HepG2 (cell line): ENCODE results near the gene DDIAS. TPM values are rescaled to one million over a fixed set of nuclear protein-coding genes. Genes with fewer than 3 reads are reported as not detected.
A peak's percentile ranks its signal among the peaks of the same experiment; 100 is the strongest.

Experiments
- ATAC-seq: fragments of 200-7000 bp; cut with Tn5 transposase; 3 replicates; pipeline ENCODE4 v1.9.1; 2020; ENCODE audit warnings: mild to moderate bottlenecking, moderate library complexity
- BruUV-seq: library from RNA; stranded (reverse); fragments of 400-500 nt; replicated peaks from 2 replicates; lab custom pipeline; 2021; lab: Mats Ljungman, UMichigan
- CTCF ChIA-PET: fragments of 300-600 bp; formaldehyde crosslinking; extraction: SDS; loops from one replicate; lab custom pipeline; 2021; ENCODE audit warnings: low total read pairs, inconsistent platforms, low intra/inter-chr PET ratio; lab: Yijun Ruan, JAX
- POLR2A ChIA-PET: fragments of 350-600 bp; sonication (Branson Sonifier 250); formaldehyde crosslinking; loops from one replicate; lab custom pipeline; 2020; ENCODE audit warnings: antibody characterized with exemption, inconsistent platforms; lab: Yijun Ruan, JAX
- DNase-seq: peaks from one replicate; pipeline ENCODE4 v3.0.0-alpha.2; 2015; ENCODE audit warnings: low spot score
- FAIRE-seq: peaks from 3 replicates; lab custom pipeline; 2011; peaks lifted over from hg19 to GRCh38; lab: Jason Lieb, UNC
- H2AFZ ChIP-seq: one replicate; pipeline ENCODE4 v1.6.1; 2011; ENCODE audit warnings: low read length, inconsistent platforms
- H3K27ac ChIP-seq: fragments of 300-600 bp; 3 replicates; pipeline ENCODE4 v1.8.0; 2011; ENCODE audit warnings: mixed run types, mild to moderate bottlenecking, mixed read lengths, low read length, inconsistent platforms; ENCODE audit not compliant: insufficient read depth; ENCODE audit errors: extremely low read length
- H3K27me3 ChIP-seq, 2 experiments: fragments of 200-600 bp in 1 of 2; 2 replicates in 1 of 2; 3 replicates in 1 of 2; pipeline versions ENCODE4 v1.6.0 to v1.8.0; 2011; ENCODE audit warnings: low read length in 2 of 2, mild to moderate bottlenecking in 2 of 2, moderate library complexity in 2 of 2, inconsistent platforms in 1 of 2; ENCODE audit not compliant: insufficient read depth in 2 of 2, control insufficient read depth in 1 of 2
- H3K36me3 ChIP-seq, 2 experiments: fragments of 200-600 bp in 1 of 2; replicated peaks in 1 of 2; 2 replicates in 1 of 2; 3 replicates in 1 of 2; pipeline versions ENCODE4 v1.5.1 to v1.8.0; 2011; ENCODE audit warnings: low read length in 2 of 2, inconsistent platforms in 1 of 2; ENCODE audit not compliant: insufficient read depth in 2 of 2, control insufficient read depth in 1 of 2
- H3K4me1 ChIP-seq: 2 replicates; pipeline ENCODE4 v1.5.1; 2012; ENCODE audit warnings: low read length, inconsistent platforms; ENCODE audit not compliant: insufficient read depth
- H3K4me2 ChIP-seq: 2 replicates; pipeline ENCODE4 v1.6.0; 2011; ENCODE audit warnings: low read depth, low read length, inconsistent platforms
- H3K4me3 ChIP-seq, 3 experiments: fragments of 200-600 bp in 1 of 3; sonication (generic), shearing (Covaris generic) in 1 of 3; replicated peaks in 1 of 3; 2 replicates each; pipeline ENCODE4 v1.5.1; 2011 to 2016; ENCODE audit warnings: low read length in 3 of 3, inconsistent platforms in 2 of 3, low read depth in 2 of 3, mild to moderate bottlenecking in 2 of 3, control low read depth in 1 of 3, mixed read lengths in 1 of 3; ENCODE audit not compliant: insufficient read depth in 1 of 3
- H3K79me2 ChIP-seq: one replicate; pipeline ENCODE4 v1.6.1; 2011; ENCODE audit warnings: low read length, inconsistent platforms; ENCODE audit not compliant: insufficient read depth
- H3K9ac ChIP-seq: 2 replicates; pipeline ENCODE4 v1.6.0; 2011; ENCODE audit warnings: mild to moderate bottlenecking, low read depth, low read length, inconsistent platforms; ENCODE audit not compliant: insufficient read depth
- H3K9me3 ChIP-seq: 2 replicates; pipeline ENCODE4 v1.5.1; 2012; ENCODE audit warnings: mild to moderate bottlenecking, low read length
- H4K20me1 ChIP-seq: 2 replicates; pipeline ENCODE4 v1.6.0; 2011; ENCODE audit warnings: inconsistent platforms, mild to moderate bottlenecking, low read length, moderate library complexity; ENCODE audit not compliant: insufficient read depth
- KIAA2018 ChIP-seq: sonication (generic); formaldehyde crosslinking; IDR thresholded peaks from 2 replicates; pipeline ENCODE4 v1.5.0; 2020; ENCODE audit warnings: mild to moderate bottlenecking, missing genetic modification reagents, borderline replicate concordance
- ZNF629 ChIP-seq: sonication (generic); formaldehyde crosslinking; conservative IDR thresholded peaks from 2 replicates; pipeline ENCODE4 v1.5.0; 2020; ENCODE audit warnings: missing genetic modification reagents
- WGBS: methylation state at CpG from one replicate; pipeline ENCODE4 v1.1.6; 2017; ENCODE audit warnings: low lambda C conversion rate; 5-methylcytosine and 5-hydroxymethylcytosine counted together
- in situ Hi-C: cut with HindIII; loops from 2 replicates; pipeline ENCODE4 v1.10.0; 2017; ENCODE audit warnings: low pct_unique_long_range_greater_than_20kb; ENCODE audit not compliant: extremely low pct_ligation_motif_present
- intact Hi-C: fragments of 100-400 bp; cut with micrococcal nuclease; formaldehyde crosslinking; loops from one replicate; pipeline ENCODE4 v1.10.0; 2022; ENCODE audit not compliant: unreplicated experiment
- polyA plus RNA-seq, 8 experiments: library from polyadenylated mRNA; depleted of rRNA in 3 of 8; stranded (reverse) in 7 of 8; unstranded in 1 of 8; fragments of >200 nt; fragmentation: Illumina TruSeq in 4 of 8; extraction: Trizol in 4 of 8; gene quantifications; 2 replicates each; pipeline versions ENCODE4 v1.2.1 to v1.2.3, GENCODE V29; 2011 to 2016; ENCODE audit warnings: low read depth in 4 of 8, missing spikeins in 1 of 8, mixed read lengths in 1 of 8; ENCODE audit not compliant: insufficient read depth in 1 of 8
- total RNA-seq, 5 experiments: library from RNA; depleted of rRNA; stranded (reverse); fragments of >200 nt; fragmentation: Illumina TruSeq; extraction: Trizol; gene quantifications; 2 replicates each; pipeline ENCODE4 v1.2.3, GENCODE V29; 2016; ENCODE audit warnings: low read depth in 1 of 5

Gene DDIAS
- total and polyA plus RNA-seq, 2 of the 13 experiments (the other 11 are each of a cell fraction or from before 2014, with no cell fraction given) = 3.5 to 13.0 TPM

DNA sequence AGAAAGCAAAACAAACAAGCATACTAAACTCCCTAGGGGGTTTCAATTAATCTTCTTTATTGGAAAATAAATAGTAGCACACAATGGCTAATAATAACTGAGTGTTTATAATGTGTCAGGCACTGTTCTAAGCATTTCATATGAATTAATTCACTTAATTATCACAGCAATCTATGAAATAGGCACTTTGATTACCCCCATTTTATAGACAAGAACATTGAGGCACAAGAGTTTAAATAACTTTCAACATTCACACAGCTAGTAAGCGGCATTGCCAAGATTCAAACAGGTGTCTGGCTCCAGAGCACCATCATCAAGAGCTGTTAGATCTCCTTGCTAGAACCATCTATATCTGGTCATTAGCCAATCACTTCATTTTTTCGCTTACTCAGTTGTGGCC is 44.4 kb upstream of the DDIAS start:
- TF ChIP-seq KIAA2018 = no peak
- TF ChIP-seq ZNF629 (CRISPR knock-in tag) = peak; percentile 57
- no peaks in the 10 kb centered on the region; the same call in 1 of the 2 replicates for H4K20me1 ChIP-seq
- CTCF ChIA-PET = no interaction called here
- in situ Hi-C loops (loop anchor here (25.0 kb wide), 1 partner anchor 955 kb away; no protein-coding TSS in a partner anchor), intact Hi-C loops (no loop called here)
- H3K4me3 ChIP-seq = no peak overlapping the region
- no peaks in the 10 kb centered on the region for H3K4me1 ChIP-seq
- no TSS peak for BruUV-seq
- H3K4me2 ChIP-seq = no peak overlapping the region
- no peaks in the 10 kb centered on the region for H3K9me3 ChIP-seq
- no peaks in the 10 kb centered on the region for H3K27me3 ChIP-seq
- FAIRE-seq (no peak), ATAC-seq (no peak), DNase-seq (no peak)
- H3K27ac ChIP-seq = no peak overlapping the region
- H2AFZ ChIP-seq = no peak overlapping the region
- no peaks in the 10 kb centered on the region for H3K79me2 ChIP-seq
- H3K9ac ChIP-seq = no peak overlapping the region
- 100% methylated on average over 2 of the region's 2 CpGs for WGBS
- H3K36me3 ChIP-seq = no peaks in the 10 kb centered on the region
- POLR2A ChIA-PET = no interaction called here
